HT1080 (cell line): Measurements from ENCODE around the gene GPATCH2L. TPM values are rescaled to one million over a fixed set of nuclear protein-coding genes. Genes with fewer than 3 reads are reported as not detected.

Experiments used
- DNase-seq: peaks from one replicate; pipeline ENCODE4 v3.0.0-alpha.2; 2015; ENCODE audit warnings: low read depth
- polyA plus RNA-seq, 2 experiments: library from polyadenylated mRNA; depleted of rRNA; stranded (reverse); fragments of >200 nt; gene quantifications; 2 replicates each; pipeline ENCODE4 v1.2.3, GENCODE V29; 2015
- total RNA-seq: library from RNA; depleted of rRNA; stranded (reverse); fragments of >200 nt; shearing (Covaris generic); gene quantifications from 2 replicates; pipeline ENCODE4 v1.2.3, GENCODE V29; 2014; rRNA removed

The GPATCH2L gene
- total RNA-seq: 30.4 and 38.1 TPM in 2 replicates
- 21.8 and 23.0 TPM in 2 replicates for polyA plus RNA-seq (2015; cell fraction: cytosol; rRNA removed)
- 63.1 and 73.6 TPM in 2 replicates for polyA plus RNA-seq (2015; cell fraction: nucleus; rRNA removed)

- DNase-seq: peak; percentile 80
These were observed at the start of gene GPATCH2L for GRCh38 chr14:76151398-76152332. GPATCH2L (plus strand) TSS chr14:76151922; CDS start chr14:76154364, 2,442 bp downstream.

GRCh38 chr14:76104802-76105355 lies 46.8 kb upstream of the GPATCH2L start:
- DNase-seq: no peak

GRCh38 chr14:76106188-76106587 lies 45.5 kb upstream of the GPATCH2L start:
- DNase-seq: no peak

GRCh38 chr14:76109087-76109880 lies 42.4 kb upstream of the GPATCH2L start:
- no peak for DNase-seq

GRCh38 chr14:76112889-76113624 lies 38.7 kb upstream of the GPATCH2L start:
- DNase-seq: no peak

- DNase-seq: peak; percentile 16
These were observed 38.0 kb upstream of the GPATCH2L start for GRCh38 chr14:76113691-76114090.

- DNase-seq: peak; percentile 11
These were observed 36.7 kb upstream of the GPATCH2L start for GRCh38 chr14:76115010-76115422.

- no peak for DNase-seq
These were observed 33.8 kb upstream of the GPATCH2L start for GRCh38 chr14:76117789-76118484.

GRCh38 chr14:76118594-76118993 lies 33.1 kb upstream of the GPATCH2L start:
- no peak for DNase-seq

- DNase-seq: no peak
These were observed 30.5 kb upstream of the GPATCH2L start for GRCh38 chr14:76121089-76121748.

- DNase-seq: no peak
These were observed 28.1 kb upstream of the GPATCH2L start for GRCh38 chr14:76123426-76124225.

- DNase-seq: no peak
These were observed 26.2 kb upstream of the GPATCH2L start for GRCh38 chr14:76125511-76125910.

GRCh38 chr14:76126076-76126475 lies 25.6 kb upstream of the GPATCH2L start:
- no peak for DNase-seq

- no peak for DNase-seq
These were observed 21.7 kb upstream of the GPATCH2L start for GRCh38 chr14:76129851-76130576.

- DNase-seq: no peak
These were observed 20.4 kb upstream of the GPATCH2L start for GRCh38 chr14:76131071-76131965.

GRCh38 chr14:76133103-76133502 lies 18.6 kb upstream of the GPATCH2L start:
- DNase-seq: peak; percentile 13

GRCh38 chr14:76134231-76134630 lies 17.5 kb upstream of the GPATCH2L start:
- DNase-seq: no peak
